K562 (cell line): ENCODE results near the gene ADAMTS1. TPM values are rescaled to one million over a fixed set of nuclear protein-coding genes. Genes with fewer than 3 reads are reported as not detected.

Source experiments
- ATAC-seq: fragments of 200-7000 bp; cut with Tn5 transposase; 3 replicates; pipeline ENCODE4 v1.9.1; 2020; ENCODE audit warnings: moderate library complexity
- BruUV-seq: library from RNA; stranded (reverse); fragments of 400-500 nt; replicated peaks from 2 replicates; lab custom pipeline; 2021; lab: Mats Ljungman, UMichigan
- CTCF ChIA-PET: fragments of 300-600 bp; formaldehyde crosslinking; extraction: SDS; loops from one replicate; lab custom pipeline; 2021; ENCODE audit warnings: low intra/inter-chr PET ratio; lab: Yijun Ruan, JAX
- POLR2A ChIA-PET: fragments of 300-600, 350-650 bp; sonication (Branson Sonifier 250); formaldehyde crosslinking; extraction: SDS; loops from one replicate; lab custom pipeline; 2021; ENCODE audit warnings: antibody characterized with exemption, inconsistent platforms; lab: Yijun Ruan, JAX
- DNase-seq, 4 experiments: peaks; one replicate each; pipeline versions ENCODE4 v3.0.0 to v3.0.0-alpha.2; 2011 to 2018; ENCODE audit warnings: low spot score in 3 of 4, mixed read lengths in 3 of 4; ENCODE audit errors: extremely low read depth in 1 of 4
- FAIRE-seq: peaks from 2 replicates; lab custom pipeline; 2011; peaks lifted over from hg19 to GRCh38; lab: Jason Lieb, UNC
- H2AFZ ChIP-seq: 2 replicates; pipeline ENCODE4 v1.6.0; 2011; ENCODE audit warnings: low read depth, low read length, control low read depth, inconsistent platforms
- H3K27ac ChIP-seq: fragments of 200-600 bp; 3 replicates; pipeline ENCODE4 v1.8.0; 2011; ENCODE audit warnings: low read depth, mild to moderate bottlenecking, control low read depth, inconsistent platforms, low read length, moderate library complexity, mixed read lengths; ENCODE audit errors: extremely low read depth
- H3K27me3 ChIP-seq, 2 experiments: fragments of 300-600 bp in 1 of 2; 2 replicates in 1 of 2; 3 replicates in 1 of 2; pipeline versions ENCODE4 v1.6.0 to v1.8.0; 2011; ENCODE audit warnings: inconsistent platforms in 2 of 2, low read length in 2 of 2, mild to moderate bottlenecking in 1 of 2, mixed read lengths in 1 of 2, moderate library complexity in 1 of 2; ENCODE audit not compliant: control insufficient read depth in 2 of 2, insufficient read depth in 2 of 2
- H3K36me3 ChIP-seq: fragments of 300-600 bp; 3 replicates; pipeline ENCODE4 v1.8.0; 2011; ENCODE audit warnings: mild to moderate bottlenecking, low read length, inconsistent platforms; ENCODE audit not compliant: control insufficient read depth, insufficient read depth
- H3K4me1 ChIP-seq, 2 experiments: fragments of 200-600 bp in 1 of 2; replicated peaks in 1 of 2; 2 replicates in 1 of 2; 3 replicates in 1 of 2; pipeline versions ENCODE4 v1.5.1 to v1.8.0; 2011; ENCODE audit warnings: inconsistent platforms in 2 of 2, low read length in 2 of 2, mild to moderate bottlenecking in 1 of 2, mixed read lengths in 1 of 2, moderate library complexity in 1 of 2; ENCODE audit not compliant: control insufficient read depth in 2 of 2, insufficient read depth in 2 of 2
- H3K4me2 ChIP-seq: 2 replicates; pipeline ENCODE4 v1.6.1; 2011; ENCODE audit warnings: low read length, control low read depth, inconsistent platforms, mixed read lengths; ENCODE audit not compliant: insufficient read depth
- H3K4me3 ChIP-seq: fragments of 200-600 bp; sonication (generic), shearing (Covaris generic); 2 replicates; pipeline ENCODE4 v1.5.1; 2016; ENCODE audit warnings: control low read depth, inconsistent platforms
- H3K79me2 ChIP-seq: fragments of 200-600 bp; 3 replicates; pipeline ENCODE4 v1.8.0; 2011; ENCODE audit warnings: low read length, inconsistent platforms; ENCODE audit not compliant: control insufficient read depth, insufficient read depth
- H3K9ac ChIP-seq, 2 experiments: 2 replicates each; pipeline versions ENCODE4 v1.6.0 to v1.6.1; 2011; ENCODE audit warnings: low read depth in 2 of 2, low read length in 2 of 2, control low read depth in 1 of 2, inconsistent platforms in 1 of 2, mild to moderate bottlenecking in 1 of 2, mixed read lengths in 1 of 2; ENCODE audit not compliant: insufficient read depth in 1 of 2
- H3K9me1 ChIP-seq: one replicate; pipeline ENCODE4 v1.6.0; 2011; ENCODE audit warnings: inconsistent platforms, mild to moderate bottlenecking, low read length, moderate library complexity; ENCODE audit not compliant: control insufficient read depth, insufficient read depth
- H3K9me3 ChIP-seq: replicated peaks from 2 replicates; pipeline ENCODE4 v1.5.1; 2011; ENCODE audit warnings: low read depth, low read length, inconsistent platforms; ENCODE audit not compliant: control insufficient read depth, insufficient read depth
- H4K20me1 ChIP-seq: replicated peaks from 2 replicates; pipeline ENCODE4 v1.6.1; 2011; ENCODE audit warnings: low read length, inconsistent platforms, mixed read lengths; ENCODE audit not compliant: control insufficient read depth, insufficient read depth
- ARID1B ChIP-seq: fragments of 450-650 bp; IDR thresholded peaks from 2 replicates; pipeline ENCODE4 v1.6.1; 2016; ENCODE audit warnings: antibody characterized with exemption, mild to moderate bottlenecking, inconsistent platforms
- CREM ChIP-seq: IDR thresholded peaks from 2 replicates; pipeline ENCODE4 v1.6.1; 2014; ENCODE audit warnings: antibody characterized with exemption, low read depth
- EGR1 ChIP-seq: fragments of 450-650 bp; conservative IDR thresholded peaks from 2 replicates; pipeline ENCODE4 v1.6.1; 2017; ENCODE audit warnings: mild to moderate bottlenecking
- FOSL1 ChIP-seq: fragments of 200-800 bp; sonication (Bioruptor generic); conservative IDR thresholded peaks from 2 replicates; pipeline ENCODE4 v1.6.1; 2016; ENCODE audit warnings: missing genetic modification characterization, missing compliant biosample characterization
- GTF2E2 ChIP-seq: fragments of 200-800 bp; sonication (Bioruptor generic); IDR thresholded peaks from 2 replicates; pipeline ENCODE4 v1.6.1; 2016; ENCODE audit warnings: missing genetic modification characterization, missing compliant biosample characterization
- MEF2D ChIP-seq: conservative IDR thresholded peaks from 2 replicates; pipeline ENCODE4 v1.6.1; 2016; ENCODE audit warnings: low read depth, missing genetic modification characterization, missing compliant biosample characterization
- PTBP1 ChIP-seq: fragments of 200-400 bp; formaldehyde crosslinking; IDR thresholded peaks from 2 replicates; pipeline ENCODE4 v1.6.1; 2017; ENCODE audit warnings: low read depth, low read length
- RBM14 ChIP-seq: fragments of 200-400 bp; formaldehyde crosslinking; IDR thresholded peaks from 2 replicates; pipeline ENCODE4 v1.6.1; 2018; ENCODE audit warnings: low read depth, mild to moderate bottlenecking, low read length, moderate library complexity, borderline replicate concordance; ENCODE audit not compliant: insufficient read depth
- TAF1 ChIP-seq: IDR thresholded peaks from 2 replicates; pipeline ENCODE4 v1.6.1; 2011; ENCODE audit warnings: mild to moderate bottlenecking, low read length, moderate library complexity; ENCODE audit not compliant: insufficient read depth, control insufficient read depth, severe bottlenecking; ENCODE audit errors: extremely low read depth
- TAL1 ChIP-seq: fragments of 450-650 bp; IDR thresholded peaks from 2 replicates; pipeline ENCODE4 v1.6.1; 2016; ENCODE audit warnings: mild to moderate bottlenecking
- TBL1XR1 ChIP-seq, 2 experiments: IDR thresholded peaks; 2 replicates each; pipeline ENCODE4 v1.6.1; 2012; ENCODE audit warnings: improper control_type of control experiment in 2 of 2, low read length in 2 of 2, mild to moderate bottlenecking in 1 of 2
- THRB ChIP-seq: fragments of 450-650 bp; formaldehyde crosslinking; conservative IDR thresholded peaks from 2 replicates; pipeline ENCODE4 v1.4.0; 2022; ENCODE audit warnings: mild to moderate bottlenecking, missing genetic modification characterization
- ZNF134 ChIP-seq: fragments of 250-450 bp; sonication (Bioruptor Pico); conservative IDR thresholded peaks from 2 replicates; pipeline ENCODE4 v1.4.0; 2020
- ZNF146 ChIP-seq: IDR thresholded peaks from one replicate; pipeline ENCODE4 v1.6.1; 2018; ENCODE audit warnings: missing compliant biosample characterization; ENCODE audit not compliant: unreplicated experiment
- ZNF184 ChIP-seq: sonication (generic); formaldehyde crosslinking; IDR thresholded peaks from 2 replicates; pipeline ENCODE4 v1.5.0; 2020; ENCODE audit warnings: missing genetic modification reagents
- ZNF668 ChIP-seq: fragments of 250-450 bp; sonication (Bioruptor Pico); IDR thresholded peaks from 2 replicates; pipeline ENCODE4 v1.8.0; 2022; ENCODE audit warnings: mild to moderate bottlenecking, inconsistent platforms
- ZNF717 ChIP-seq: fragments of 250-450 bp; sonication (Bioruptor Pico); IDR thresholded peaks from 2 replicates; pipeline ENCODE4 v1.5.0; 2021
- WGBS: fragments of 100-300 bp; shearing (Covaris generic); methylation state at CpG from one replicate; pipeline ENCODE4 v1.1.6; 2016; ENCODE audit warnings: low coverage, mixed read lengths; ENCODE audit not compliant: insufficient coverage; ENCODE audit errors: missing lambda C conversion rate; 5-methylcytosine and 5-hydroxymethylcytosine counted together
- in situ Hi-C: fragments of 300-500 bp; cut with MboI; formaldehyde crosslinking; loops from 4 replicates; pipeline ENCODE4 v1.15.0; 2018; ENCODE audit warnings: inconsistent platforms, mixed read lengths
- intact Hi-C: fragments of 100-400 bp; cut with micrococcal nuclease; formaldehyde crosslinking; loops from 2 replicates; pipeline ENCODE4 v1.14.2; 2022
- polyA plus RNA-seq, 8 experiments: library from polyadenylated mRNA; depleted of rRNA in 4 of 8; stranded (reverse) in 5 of 8; unstranded in 3 of 8; fragments of >200 nt; fragmentation: Nextera tagmentation in 2 of 8; fragmentation: Illumina TruSeq in 1 of 8; extraction: Ambion mirVana in 2 of 8; extraction: Trizol in 1 of 8; gene quantifications; 2 replicates each; pipeline versions ENCODE4 v1.2.1 to v1.2.3, GENCODE V29; 2011 to 2014; ENCODE audit warnings: inconsistent platforms in 1 of 8, missing spikeins in 1 of 8
- total RNA-seq, 7 experiments: library from RNA; depleted of rRNA in 6 of 7; stranded (reverse); fragments of >200 nt in 6 of 7; fragmentation: Illumina TruSeq in 2 of 7; extraction: Trizol in 2 of 7; gene quantifications; 2 replicates each; pipeline versions ENCODE4 v1.2.1 to v1.2.3, GENCODE V29; 2011 to 2021; ENCODE audit warnings: low replicate concordance in 1 of 7
- TF ChIP-seq, protein P1 (sequence below): fragments of 250-450 bp; sonication (Bioruptor Pico); IDR thresholded peaks from 2 replicates; pipeline ENCODE4 v1.6.1; 2021; ENCODE audit warnings: mild to moderate bottlenecking

ADAMTS1 gene
- total and polyA plus RNA-seq, 9 of the 15 experiments (the other 6 are each of a cell fraction or from before 2014, with no cell fraction given), result 0.01 to 0.58 TPM; not detected in 7

GRCh38 chr21:26809745-26810144, 35.5 kb downstream of the ADAMTS1 start:
- ATAC-seq, result no peak
- no peaks in the 10 kb centered on the region for H4K20me1 ChIP-seq
- 1% methylated on average over 4 of the region's 4 CpGs for WGBS
- H3K4me3 ChIP-seq, result no peak overlapping the region
- H3K79me2 ChIP-seq, result no peaks in the 10 kb centered on the region
- no peaks in the 10 kb centered on the region for H3K27me3 ChIP-seq
- no peaks in the 10 kb centered on the region for H3K9me1 ChIP-seq
- TF ChIP-seq MEF2D (no peak), ZNF146 (no peak), GTF2E2 (no peak), TAL1 (no peak), ARID1B (no peak), ZNF717 (CRISPR knock-in tag) (no peak), TAF1 (no peak), ZNF184 (CRISPR knock-in tag) (no peak), TBL1XR1 (IDR thresholded peaks at IDR 0.05; ENCODE audit: low read length in 2 of 2) (no peak), EGR1 (no peak), CREM (no peak), ZNF134 (no peak), FOSL1 (no peak), THRB (CRISPR knock-in tag) (no peak), PTBP1 (no peak), ZNF668 (no peak), RBM14 (no peak)
- TF ChIP-seq, protein P1, sequence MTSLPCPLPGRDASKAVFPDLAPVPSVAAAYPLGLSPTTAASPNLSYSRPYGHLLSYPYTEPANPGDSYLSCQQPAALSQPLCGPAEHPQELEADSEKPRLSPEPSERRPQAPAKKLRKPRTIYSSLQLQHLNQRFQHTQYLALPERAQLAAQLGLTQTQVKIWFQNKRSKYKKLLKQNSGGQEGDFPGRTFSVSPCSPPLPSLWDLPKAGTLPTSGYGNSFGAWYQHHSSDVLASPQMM, result no peak
- ChIA-PET CTCF (no interaction called here), POLR2A (no interaction called here)
- no peaks in the 10 kb centered on the region for H3K36me3 ChIP-seq
- DNase-seq, result no peak
- no peak overlapping the region for H3K9ac ChIP-seq
- no peaks in the 10 kb centered on the region for H3K9me3 ChIP-seq
- intact Hi-C loops, result no loop called here
- no peaks in the 10 kb centered on the region for H3K4me1 ChIP-seq
- no peak overlapping the region for H2AFZ ChIP-seq
- no TSS peak for BruUV-seq
- no peak overlapping the region for H3K4me2 ChIP-seq
- in situ Hi-C loops, result no loop called here
- no peak for FAIRE-seq
- H3K27ac ChIP-seq, result no peak overlapping the region
